HL-60 (cell line): Measurements from ENCODE around the gene COL20A1.

Source experiments
- GABPA ChIP-seq: IDR thresholded peaks from 2 replicates; pipeline ENCODE4 v1.6.1; 2012; ENCODE audit warnings: low read depth
- POLR2AphosphoS5 ChIP-seq: IDR thresholded peaks from 2 replicates; pipeline ENCODE4 v1.6.1; 2012; ENCODE audit warnings: low read depth
- SPI1 ChIP-seq: IDR thresholded peaks from 2 replicates; pipeline ENCODE4 v1.6.1; 2012; ENCODE audit warnings: low read depth, mild to moderate bottlenecking, borderline replicate concordance
- TF ChIP-seq, protein P1 (sequence below): IDR thresholded peaks from one replicate; pipeline ENCODE4 v1.5.1; 2011; ENCODE audit warnings: low read length, control low read depth, inconsistent platforms; ENCODE audit not compliant: insufficient read depth
- TF ChIP-seq, protein P2 (sequence below): IDR thresholded peaks from 2 replicates; pipeline ENCODE4 v1.6.1; 2012; ENCODE audit warnings: low read depth; ENCODE audit not compliant: insufficient replicate concordance

DNA sequence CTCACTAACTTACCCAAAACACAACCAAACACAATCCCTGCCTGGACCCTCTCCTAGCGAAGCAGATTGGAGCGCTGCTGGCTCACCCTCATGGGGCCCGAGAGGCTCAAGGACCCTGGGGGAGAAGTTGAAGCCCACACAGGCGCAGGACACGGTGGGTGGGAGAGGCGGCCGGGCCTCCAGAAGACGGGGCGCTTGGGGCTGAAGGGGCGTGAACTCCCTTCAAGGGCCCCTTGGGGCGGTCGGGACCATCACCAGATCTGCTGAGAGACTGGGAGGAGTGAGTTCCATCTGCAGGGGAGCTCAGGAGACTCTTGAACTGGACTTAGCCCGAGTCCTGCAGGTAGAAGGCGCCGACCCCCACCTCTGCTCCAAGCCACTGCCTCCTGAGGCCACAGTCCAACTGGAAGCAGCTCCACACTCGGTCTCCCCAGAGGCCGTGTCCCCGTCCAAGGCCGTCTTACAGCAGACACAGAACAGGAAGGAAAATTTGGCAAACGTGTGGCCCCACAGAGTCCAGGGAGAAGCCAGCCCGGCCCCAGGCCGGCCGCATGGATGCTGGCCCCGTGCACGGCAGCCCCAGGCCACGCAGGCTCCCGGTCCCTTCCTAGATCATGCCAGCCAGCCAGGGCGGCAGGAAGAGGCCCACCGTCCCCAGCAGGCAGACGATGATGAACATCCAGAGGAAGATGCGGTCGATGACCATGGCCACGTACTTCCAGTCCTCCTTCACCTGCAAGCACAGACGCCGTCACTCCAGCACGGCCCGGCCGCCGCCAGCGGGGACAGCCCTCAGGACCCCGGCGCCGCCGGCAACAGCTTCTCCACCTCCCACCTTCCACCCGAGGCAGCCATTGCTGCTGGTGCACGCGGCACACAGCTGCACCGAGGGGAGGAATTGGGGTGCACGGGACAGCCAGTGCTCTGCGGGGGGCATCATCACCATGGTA is 53.4 kb downstream of the COL20A1 start:
- TF ChIP-seq POLR2AphosphoS5: no peak
- TF ChIP-seq, protein P1, sequence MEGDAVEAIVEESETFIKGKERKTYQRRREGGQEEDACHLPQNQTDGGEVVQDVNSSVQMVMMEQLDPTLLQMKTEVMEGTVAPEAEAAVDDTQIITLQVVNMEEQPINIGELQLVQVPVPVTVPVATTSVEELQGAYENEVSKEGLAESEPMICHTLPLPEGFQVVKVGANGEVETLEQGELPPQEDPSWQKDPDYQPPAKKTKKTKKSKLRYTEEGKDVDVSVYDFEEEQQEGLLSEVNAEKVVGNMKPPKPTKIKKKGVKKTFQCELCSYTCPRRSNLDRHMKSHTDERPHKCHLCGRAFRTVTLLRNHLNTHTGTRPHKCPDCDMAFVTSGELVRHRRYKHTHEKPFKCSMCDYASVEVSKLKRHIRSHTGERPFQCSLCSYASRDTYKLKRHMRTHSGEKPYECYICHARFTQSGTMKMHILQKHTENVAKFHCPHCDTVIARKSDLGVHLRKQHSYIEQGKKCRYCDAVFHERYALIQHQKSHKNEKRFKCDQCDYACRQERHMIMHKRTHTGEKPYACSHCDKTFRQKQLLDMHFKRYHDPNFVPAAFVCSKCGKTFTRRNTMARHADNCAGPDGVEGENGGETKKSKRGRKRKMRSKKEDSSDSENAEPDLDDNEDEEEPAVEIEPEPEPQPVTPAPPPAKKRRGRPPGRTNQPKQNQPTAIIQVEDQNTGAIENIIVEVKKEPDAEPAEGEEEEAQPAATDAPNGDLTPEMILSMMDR: no peak
- TF ChIP-seq, protein P2, sequence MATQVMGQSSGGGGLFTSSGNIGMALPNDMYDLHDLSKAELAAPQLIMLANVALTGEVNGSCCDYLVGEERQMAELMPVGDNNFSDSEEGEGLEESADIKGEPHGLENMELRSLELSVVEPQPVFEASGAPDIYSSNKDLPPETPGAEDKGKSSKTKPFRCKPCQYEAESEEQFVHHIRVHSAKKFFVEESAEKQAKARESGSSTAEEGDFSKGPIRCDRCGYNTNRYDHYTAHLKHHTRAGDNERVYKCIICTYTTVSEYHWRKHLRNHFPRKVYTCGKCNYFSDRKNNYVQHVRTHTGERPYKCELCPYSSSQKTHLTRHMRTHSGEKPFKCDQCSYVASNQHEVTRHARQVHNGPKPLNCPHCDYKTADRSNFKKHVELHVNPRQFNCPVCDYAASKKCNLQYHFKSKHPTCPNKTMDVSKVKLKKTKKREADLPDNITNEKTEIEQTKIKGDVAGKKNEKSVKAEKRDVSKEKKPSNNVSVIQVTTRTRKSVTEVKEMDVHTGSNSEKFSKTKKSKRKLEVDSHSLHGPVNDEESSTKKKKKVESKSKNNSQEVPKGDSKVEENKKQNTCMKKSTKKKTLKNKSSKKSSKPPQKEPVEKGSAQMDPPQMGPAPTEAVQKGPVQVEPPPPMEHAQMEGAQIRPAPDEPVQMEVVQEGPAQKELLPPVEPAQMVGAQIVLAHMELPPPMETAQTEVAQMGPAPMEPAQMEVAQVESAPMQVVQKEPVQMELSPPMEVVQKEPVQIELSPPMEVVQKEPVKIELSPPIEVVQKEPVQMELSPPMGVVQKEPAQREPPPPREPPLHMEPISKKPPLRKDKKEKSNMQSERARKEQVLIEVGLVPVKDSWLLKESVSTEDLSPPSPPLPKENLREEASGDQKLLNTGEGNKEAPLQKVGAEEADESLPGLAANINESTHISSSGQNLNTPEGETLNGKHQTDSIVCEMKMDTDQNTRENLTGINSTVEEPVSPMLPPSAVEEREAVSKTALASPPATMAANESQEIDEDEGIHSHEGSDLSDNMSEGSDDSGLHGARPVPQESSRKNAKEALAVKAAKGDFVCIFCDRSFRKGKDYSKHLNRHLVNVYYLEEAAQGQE: no peak
- TF ChIP-seq GABPA: no peak
- no peak for TF ChIP-seq SPI1
